ENCODE data around the gene REPS1. TPM values are rescaled to one million over a fixed set of nuclear protein-coding genes. Genes with fewer than 3 reads are reported as not detected.

REPS1 gene
- total RNA-seq, 3 donors from 2014 or later (not counting 1 experiment from before 2014, with no cell fraction given): 59.9 to 80.4 (median 66.4) TPM

- Mint-ChIP-seq H3K4me3 (no peak overlapping the region), H3K4me1 (peaks cover 43% of the 10 kb centered on the region in 2 donors), H3K9me3 (no peaks in the 10 kb centered on the region), H3K36me3 (no peaks in the 10 kb centered on the region), H3K27me3 (ENCODE audit: low read depth in 2 of 2) (no peaks in the 10 kb centered on the region), H3K27ac (peak overlapping the region in 1 of 2 donors; percentile 3)
- H3K36me3 ChIP-seq (ENCODE audit: control insufficient read depth, insufficient read depth, low read length): no peaks in the 10 kb centered on the region
- no peaks in the 10 kb centered on the region for H3K9me3 ChIP-seq (ENCODE audit: control insufficient read depth, insufficient read depth, low read length)
- intact Hi-C loops (cut with micrococcal nuclease): no loop called here
- 87% methylated on average over 2 of the region's 2 CpGs for WGBS (ENCODE audit: insufficient coverage)
- no peak for DNase-seq
- no peak overlapping the region for H3K4me3 ChIP-seq (ENCODE audit: low read length)
- no peak for TF ChIP-seq CTCF (IDR thresholded peaks at IDR 0.05)
- no peaks in the 10 kb centered on the region for H3K27me3 ChIP-seq (ENCODE audit: control insufficient read depth, insufficient read depth, low read length)
- H3K27ac ChIP-seq (ENCODE audit: low read length): no peak overlapping the region
- peaks cover 8% of the 10 kb centered on the region for H3K4me1 ChIP-seq (ENCODE audit: control insufficient read depth, insufficient read depth, low read length)
- ATAC-seq: no peak
These were observed 8.7 kb downstream of the REPS1 start for GRCh38 chr6:138979365-138979764.

GRCh38 chr6:138978229-138978628 is 9.8 kb downstream of the REPS1 start:
- H3K4me1 ChIP-seq (ENCODE audit: control insufficient read depth, insufficient read depth, low read length): peaks cover 5% of the 10 kb centered on the region
- no peaks in the 10 kb centered on the region for H3K27me3 Mint-ChIP-seq (ENCODE audit: low read depth in 2 of 2)
- H3K27me3 ChIP-seq (ENCODE audit: control insufficient read depth, insufficient read depth, low read length): no peaks in the 10 kb centered on the region
- H3K4me1 Mint-ChIP-seq: peaks cover 51% of the 10 kb centered on the region in 2 donors
- H3K36me3 ChIP-seq (ENCODE audit: control insufficient read depth, insufficient read depth, low read length): no peaks in the 10 kb centered on the region
- H3K36me3 Mint-ChIP-seq: no peaks in the 10 kb centered on the region
- H3K9me3 ChIP-seq (ENCODE audit: control insufficient read depth, insufficient read depth, low read length): no peaks in the 10 kb centered on the region
- TF ChIP-seq CTCF (IDR thresholded peaks at IDR 0.05): no peak
- no peak overlapping the region for H3K27ac Mint-ChIP-seq
- DNase-seq: no peak
- no peak overlapping the region for H3K4me3 ChIP-seq (ENCODE audit: low read length)
- WGBS (ENCODE audit: insufficient coverage): 100% methylated on average over 4 of the region's 4 CpGs
- H3K27ac ChIP-seq (ENCODE audit: low read length): no peak overlapping the region
- no peaks in the 10 kb centered on the region for H3K9me3 Mint-ChIP-seq
- intact Hi-C loops (cut with micrococcal nuclease): no loop called here
- no peak for ATAC-seq
- H3K4me3 Mint-ChIP-seq: no peak overlapping the region

GRCh38 chr6:138977646-138978167 is 10.3 kb downstream of the REPS1 start:
- Histone ChIP-seq H3K27ac (ENCODE audit: low read length) (no peak overlapping the region), H3K4me3 (ENCODE audit: low read length) (no peak overlapping the region), H3K4me1 (ENCODE audit: control insufficient read depth, insufficient read depth, low read length) (peaks cover 5% of the 10 kb centered on the region), H3K9me3 (ENCODE audit: control insufficient read depth, insufficient read depth, low read length) (no peaks in the 10 kb centered on the region), H3K36me3 (ENCODE audit: control insufficient read depth, insufficient read depth, low read length) (no peaks in the 10 kb centered on the region), H3K27me3 (ENCODE audit: control insufficient read depth, insufficient read depth, low read length) (no peaks in the 10 kb centered on the region)
- ATAC-seq: no peak
- WGBS (ENCODE audit: insufficient coverage): no CpG with 5 or more reads among the region's 1 CpG
- H3K27ac Mint-ChIP-seq: no peak overlapping the region
- TF ChIP-seq CTCF (IDR thresholded peaks at IDR 0.05): no peak
- H3K36me3 Mint-ChIP-seq: no peaks in the 10 kb centered on the region
- H3K9me3 Mint-ChIP-seq: no peaks in the 10 kb centered on the region
- no peaks in the 10 kb centered on the region for H3K27me3 Mint-ChIP-seq (ENCODE audit: low read depth in 2 of 2)
- H3K4me1 Mint-ChIP-seq: peaks cover 56 to 57% of the 10 kb centered on the region in 2 donors
- no peak overlapping the region for H3K4me3 Mint-ChIP-seq
- DNase-seq: no peak
- intact Hi-C loops (cut with micrococcal nuclease): no loop called here

GRCh38 chr6:138977242-138977641 is 10.8 kb downstream of the REPS1 start:
- TF ChIP-seq CTCF (IDR thresholded peaks at IDR 0.05): no peak
- peak in 1 of 3 donors; percentile 39 for ATAC-seq
- Histone ChIP-seq H3K4me3 (ENCODE audit: low read length) (no peak overlapping the region), H3K9me3 (ENCODE audit: control insufficient read depth, insufficient read depth, low read length) (no peaks in the 10 kb centered on the region), H3K27ac (ENCODE audit: low read length) (no peak overlapping the region), H3K4me1 (ENCODE audit: control insufficient read depth, insufficient read depth, low read length) (peaks cover 5% of the 10 kb centered on the region), H3K36me3 (ENCODE audit: control insufficient read depth, insufficient read depth, low read length) (no peaks in the 10 kb centered on the region), H3K27me3 (ENCODE audit: control insufficient read depth, insufficient read depth, low read length) (no peaks in the 10 kb centered on the region)
- Mint-ChIP-seq H3K9me3 (no peaks in the 10 kb centered on the region), H3K4me3 (no peak overlapping the region), H3K4me1 (peaks cover 60 to 61% of the 10 kb centered on the region in 2 donors), H3K36me3 (no peaks in the 10 kb centered on the region), H3K27me3 (ENCODE audit: low read depth in 2 of 2) (no peaks in the 10 kb centered on the region), H3K27ac (no peak overlapping the region)
- no peak for DNase-seq
- intact Hi-C loops (cut with micrococcal nuclease): no loop called here
- 78% methylated on average over 2 of the region's 2 CpGs for WGBS (ENCODE audit: insufficient coverage)

All from natural killer cell (primary cell).